ENCODE measurements around the gene TUBGCP5.

TUBGCP5 gene

GRCh38 chr15:22952796-22953579, 86.4 kb downstream of the TUBGCP5 start:
- no peak for DNase-seq (ENCODE audit: low read depth)

- no peak for DNase-seq (ENCODE audit: low read depth)
Observed at GRCh38 chr15:22951381-22952280, 87.7 kb downstream of the TUBGCP5 start.

DNA sequence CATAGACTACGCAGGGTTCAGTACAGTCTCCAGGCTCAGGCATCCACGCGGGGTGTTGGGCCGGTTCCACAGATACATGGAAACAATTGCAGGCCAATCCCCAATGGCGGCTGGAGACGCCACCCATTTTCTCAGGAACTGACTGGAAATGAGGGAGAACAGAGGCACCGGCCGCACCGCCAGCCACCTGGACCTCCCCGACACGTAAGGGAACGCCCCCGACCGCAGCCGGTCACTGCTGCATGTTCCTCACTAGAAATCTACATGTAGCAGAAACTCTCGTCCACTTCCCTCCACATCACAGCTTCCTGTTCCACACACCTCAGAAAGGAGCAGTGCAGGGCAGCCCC, 88.4 kb downstream of the TUBGCP5 start:
- no peak for DNase-seq (ENCODE audit: low read depth)

DNA sequence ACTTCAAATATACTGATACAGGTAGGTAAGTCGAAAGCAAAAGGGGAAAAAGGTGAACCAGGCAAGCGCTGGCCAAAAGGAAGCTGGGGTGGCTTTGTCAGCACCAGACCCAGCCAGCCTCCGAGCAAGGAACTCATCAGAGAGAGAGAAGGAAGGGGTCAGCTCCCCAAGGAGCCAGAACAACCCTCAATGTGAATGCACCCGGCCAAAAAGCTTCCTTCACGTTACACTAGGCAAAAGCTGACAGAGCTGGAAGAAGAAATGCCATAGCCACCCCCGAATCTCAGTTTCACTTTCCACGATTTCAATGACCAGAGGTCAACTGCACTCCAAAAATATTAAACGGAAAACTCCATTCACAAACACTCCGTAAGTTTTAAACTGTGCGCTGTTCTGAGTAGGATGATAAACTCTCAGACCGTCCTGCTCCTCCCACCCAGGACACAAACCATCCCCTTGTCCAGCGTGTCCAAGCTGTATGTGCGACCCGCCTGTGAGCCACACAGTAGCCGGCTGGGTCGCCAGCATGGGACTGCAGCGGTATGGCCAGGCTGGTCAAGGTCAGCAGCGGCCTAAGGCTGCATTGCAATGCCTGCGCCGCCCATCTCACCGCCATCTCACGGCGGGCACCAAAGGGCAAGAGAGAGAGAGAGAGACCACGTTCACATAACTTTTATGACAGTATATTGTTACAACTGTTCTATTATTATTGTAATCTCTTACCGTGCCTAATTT, 88.9 kb downstream of the TUBGCP5 start:
- no peak for DNase-seq (ENCODE audit: low read depth)

Data from activated T-helper 9 cell treated with anti-CD3 and anti-CD28 coated beads, Interleukin-2, amount 50 U/mL, for 16 hours (primary cell).